Lower leg skin (tissue), 4 donors: ENCODE measurements around the gene CTNS. TPM values are rescaled to one million over a fixed set of nuclear protein-coding genes. Genes with fewer than 3 reads are reported as not detected.

ENCODE experiments used
- DNase-seq, 2 donors: peaks; one replicate each; pipeline ENCODE4 v3.0.0-alpha.2; 2019; ENCODE audit warnings: low spot score in 2 of 2
- H3K4me3 ChIP-seq: fragments of 200-600 bp; sonication (generic); 2 replicates; pipeline ENCODE4 v1.5.1; 2017; ENCODE audit warnings: mild to moderate bottlenecking, low read depth; ENCODE audit not compliant: poor library complexity, severe bottlenecking
- CTCF ChIP-seq, 3 donors: fragments of 450-650 bp; IDR thresholded peaks; one replicate each; pipeline ENCODE4 v1.5.1; 2016; ENCODE audit warnings: antibody characterized with exemption in 3 of 3, mild to moderate bottlenecking in 3 of 3, moderate library complexity in 2 of 3
- POLR2A ChIP-seq, 2 donors: fragments of 450-650 bp; IDR thresholded peaks; one replicate each; pipeline ENCODE4 v1.6.1; 2016 to 2017; ENCODE audit warnings: antibody characterized with exemption in 2 of 2, mild to moderate bottlenecking in 1 of 2, moderate library complexity in 1 of 2
- WGBS, 2 donors: methylation state at CpG; one replicate each; pipeline ENCODE4 v1.1.5; 2018; 5-methylcytosine and 5-hydroxymethylcytosine counted together
- intact Hi-C: fragments of 100-400 bp; cut with DNase I; formaldehyde crosslinking; loops from one replicate; pipeline ENCODE4 v1.15.0; 2023; ENCODE audit warnings: low total_unique reads
- total RNA-seq, 4 donors: library from RNA; depleted of rRNA; stranded (reverse); fragments of >200 nt; gene quantifications; one replicate each; pipeline ENCODE4 v1.1.0, GENCODE V29; 2016

The CTNS gene
- total RNA-seq, 4 donors from 2014 or later = 23.7 to 40.0 (median 29.6) TPM

GRCh38 chr17:3668279-3669084, 31.9 kb downstream of the CTNS start, which contains the start of the genes EMC6 and TAX1BP3:
Gene EMC6, plus strand, starts transcription at chr17:3668812. Its CDS starts 335 bp downstream, at chr17:3669147.
Gene TAX1BP3, minus strand, starts transcription at chr17:3668578. Its CDS starts 52 bp downstream, at chr17:3668526.
- intact Hi-C loops = no loop called here
- WGBS, 2 donors = 0% methylated on average over 14 to 80 of the region's 89 CpGs
- H3K4me3 ChIP-seq = peak within 1 kb of the TSS; percentile 79
- TF ChIP-seq POLR2A (IDR thresholded peaks at IDR 0.05) (peak in 1 of 2 donors; percentile 61), CTCF (IDR thresholded peaks at IDR 0.05) (no peak)
- DNase-seq = peak; percentile 97 to 100

- intact Hi-C loops = no loop called here
- TF ChIP-seq POLR2A (IDR thresholded peaks at IDR 0.05) = no peak
- TF ChIP-seq CTCF (IDR thresholded peaks at IDR 0.05) = no peak
- 1% methylated on average over 18 to 21 of the region's 32 CpGs for WGBS, 2 donors
- peak overlapping the region; percentile 61 for H3K4me3 ChIP-seq
- no peak for DNase-seq
These were observed 32.5 kb downstream of the CTNS start for GRCh38 chr17:3669085-3669347.

- intact Hi-C loops = no loop called here
- TF ChIP-seq CTCF (IDR thresholded peaks at IDR 0.05) = no peak
- peak overlapping the region; percentile 61 for H3K4me3 ChIP-seq
- DNase-seq = no peak
- 49 to 50% methylated on average over 12 of the region's 12 CpGs for whole genome bisulfite sequencing, 2 donors
These were observed 33.0 kb downstream of the CTNS start for GRCh38 chr17:3669548-3669947.

DNA sequence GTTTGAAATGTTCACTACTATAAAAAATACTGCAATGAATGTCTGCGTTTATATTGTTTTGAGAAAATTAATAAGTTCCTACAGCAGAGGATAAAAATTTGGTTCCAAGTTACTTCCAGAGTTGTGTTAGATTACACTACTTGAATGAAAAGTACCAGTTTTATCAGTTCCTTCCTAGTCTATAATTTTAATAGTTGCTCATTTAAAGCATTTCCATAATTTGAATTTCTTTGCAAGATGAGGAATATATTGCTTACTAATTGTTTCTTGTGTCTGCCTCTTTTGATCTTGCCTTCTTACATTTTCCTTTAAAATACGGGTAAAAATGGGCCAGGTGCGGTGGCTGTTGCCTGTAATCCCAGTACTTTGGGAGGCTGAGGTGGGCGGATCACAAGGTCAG, 36.0 kb downstream of the CTNS start:
- TF ChIP-seq POLR2A (IDR thresholded peaks at IDR 0.05) (no peak), CTCF (IDR thresholded peaks at IDR 0.05) (no peak)

DNA sequence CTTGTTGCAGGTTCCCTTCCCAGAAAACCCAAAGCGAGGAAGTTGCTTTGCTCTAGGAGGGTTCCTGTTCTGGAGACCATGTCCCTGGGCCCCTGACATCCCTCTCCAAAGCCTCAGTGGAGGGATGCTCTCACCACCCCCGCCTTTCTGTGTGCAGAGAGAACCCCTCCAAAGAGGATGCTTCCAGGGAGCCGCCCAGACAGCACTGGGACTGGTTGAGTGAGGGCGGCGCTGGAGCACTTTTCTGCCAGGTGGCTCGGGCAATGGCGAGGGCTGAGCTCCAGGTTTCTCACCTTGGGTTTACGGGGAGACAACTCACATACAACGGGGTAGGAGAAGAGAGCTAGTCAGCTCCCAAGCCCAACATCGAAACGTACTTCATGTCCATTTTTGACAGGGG, 39.3 kb downstream of the CTNS start:
- no peak for DNase-seq

More for the DNA sequence above, 36.0 kb downstream of the CTNS start:
- intact Hi-C loops = no loop called here
- DNase-seq = no peak
- no peak overlapping the region for H3K4me3 ChIP-seq
- WGBS, 2 donors = 96 to 97% methylated on average over 4 of the region's 4 CpGs

More for the DNA sequence above, 39.3 kb downstream of the CTNS start:
- TF ChIP-seq CTCF (IDR thresholded peaks at IDR 0.05) (no peak), POLR2A (IDR thresholded peaks at IDR 0.05) (no peak)
- H3K4me3 ChIP-seq = no peak overlapping the region
- intact Hi-C loops = no loop called here
- 80 to 81% methylated on average over 11 of the region's 11 CpGs for WGBS, 2 donors
